ENCODE results near the gene NKAIN2. TPM values are rescaled to one million over a fixed set of nuclear protein-coding genes. Genes with fewer than 3 reads are reported as not detected.

NKAIN2 gene
- not detected for total RNA-seq

DNA sequence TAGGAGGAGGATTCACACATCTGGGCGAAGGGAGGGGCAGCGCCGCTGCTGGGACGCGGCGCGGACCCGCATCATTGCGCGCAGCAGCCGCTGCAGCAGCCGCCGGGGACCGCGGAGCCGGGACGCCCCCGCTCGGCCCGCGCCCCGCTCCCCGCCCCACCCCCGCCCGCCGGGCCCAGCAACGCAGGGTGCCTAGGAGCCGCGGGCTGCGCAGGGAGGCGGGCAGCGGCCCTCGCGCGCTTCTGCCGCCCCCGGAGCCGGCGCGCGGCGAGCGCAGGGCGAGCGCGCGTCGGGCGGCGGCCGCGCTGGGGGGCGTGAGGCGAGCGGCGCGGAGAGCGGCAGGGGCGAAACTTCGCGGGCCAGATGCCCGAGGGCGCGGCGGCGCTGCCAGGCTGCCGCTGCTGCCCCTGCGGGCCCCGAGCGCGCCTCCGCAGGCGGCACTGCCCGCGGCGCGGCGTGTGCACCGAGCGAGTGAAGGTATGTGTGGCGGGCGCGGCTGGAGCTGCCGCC lies at the start of gene NKAIN2:
NKAIN2 (plus strand) TSS at position 362 of the 510 bp plus-strand sequence.

Other genes with a start within 250 kb of the NKAIN2 start
- not detected for gene TRDN, start 166.9 kb upstream of the NKAIN2 start, total RNA-seq

All from activated naive CD4-positive, alpha-beta T cell treated with anti-CD3 and anti-CD28 coated beads, Interleukin-2, amount 10 ng/mL, durations not matched to agents 5 hours and 36 hours (primary cell).